HG03432 (cell line): ENCODE results near the gene SUB1.
A peak's percentile ranks its signal among the peaks of the same experiment; 100 is the strongest.
"Not testable (repeated sequence)": the region's sequence is repeated elsewhere in the genome, so short reads cannot be mapped to it uniquely, and the experiment has no call there.

ENCODE experiments used
- ATAC-seq: cut with Tn5 transposase; IDR thresholded peaks from one replicate; pipeline ENCODE4 v1.9.1; 2021; ENCODE audit warnings: mild to moderate bottlenecking, moderate library complexity; ENCODE audit not compliant: unreplicated experiment

SUB1 gene

GRCh38 chr5:32598260-32598937 is 13.0 kb downstream of the SUB1 start:
- ATAC-seq = no peak

- ATAC-seq = no peak
These were observed 13.7 kb downstream of the SUB1 start for GRCh38 chr5:32598997-32599549.

- no peak for ATAC-seq
These were observed 14.8 kb downstream of the SUB1 start for GRCh38 chr5:32600054-32600622.

GRCh38 chr5:32601623-32602295 is 16.4 kb downstream of the SUB1 start:
- no peak for ATAC-seq

GRCh38 chr5:32602906-32603305 is 17.5 kb downstream of the SUB1 start:
- no peak for ATAC-seq

- no peak for ATAC-seq
These were observed 19.7 kb downstream of the SUB1 start for GRCh38 chr5:32604800-32605765.

GRCh38 chr5:32605766-32606152 is 20.4 kb downstream of the SUB1 start:
- ATAC-seq = no peak

GRCh38 chr5:32612134-32612888 is 27.0 kb downstream of the SUB1 start:
- ATAC-seq = no peak

GRCh38 chr5:32613050-32613672 is 27.8 kb downstream of the SUB1 start:
- peak; percentile 70 for ATAC-seq

GRCh38 chr5:32615236-32615635 is 29.9 kb downstream of the SUB1 start:
- no peak for ATAC-seq

- no peak for ATAC-seq
These were observed 33.6 kb downstream of the SUB1 start for GRCh38 chr5:32618962-32619361.

- no peak for ATAC-seq
These were observed 35.9 kb downstream of the SUB1 start for GRCh38 chr5:32621256-32621655.

- ATAC-seq = no peak
These were observed 39.7 kb downstream of the SUB1 start for GRCh38 chr5:32625106-32625505.

GRCh38 chr5:32625547-32625946 is 40.2 kb downstream of the SUB1 start:
- no peak for ATAC-seq

GRCh38 chr5:32627219-32627870 is 42.0 kb downstream of the SUB1 start:
- no peak for ATAC-seq

GRCh38 chr5:32628049-32628844 is 42.9 kb downstream of the SUB1 start:
- ATAC-seq = no peak

GRCh38 chr5:32630867-32631491 is 45.6 kb downstream of the SUB1 start:
- no peak for ATAC-seq

- ATAC-seq = not testable (repeated sequence)
These were observed 47.7 kb downstream of the SUB1 start for GRCh38 chr5:32633017-32633416.
